ENCODE measurements around the gene C12orf56.
"Not testable (repeated sequence)": the region's sequence is repeated elsewhere in the genome, so short reads cannot be mapped to it uniquely, and the experiment has no call there.

Gene C12orf56

DNA sequence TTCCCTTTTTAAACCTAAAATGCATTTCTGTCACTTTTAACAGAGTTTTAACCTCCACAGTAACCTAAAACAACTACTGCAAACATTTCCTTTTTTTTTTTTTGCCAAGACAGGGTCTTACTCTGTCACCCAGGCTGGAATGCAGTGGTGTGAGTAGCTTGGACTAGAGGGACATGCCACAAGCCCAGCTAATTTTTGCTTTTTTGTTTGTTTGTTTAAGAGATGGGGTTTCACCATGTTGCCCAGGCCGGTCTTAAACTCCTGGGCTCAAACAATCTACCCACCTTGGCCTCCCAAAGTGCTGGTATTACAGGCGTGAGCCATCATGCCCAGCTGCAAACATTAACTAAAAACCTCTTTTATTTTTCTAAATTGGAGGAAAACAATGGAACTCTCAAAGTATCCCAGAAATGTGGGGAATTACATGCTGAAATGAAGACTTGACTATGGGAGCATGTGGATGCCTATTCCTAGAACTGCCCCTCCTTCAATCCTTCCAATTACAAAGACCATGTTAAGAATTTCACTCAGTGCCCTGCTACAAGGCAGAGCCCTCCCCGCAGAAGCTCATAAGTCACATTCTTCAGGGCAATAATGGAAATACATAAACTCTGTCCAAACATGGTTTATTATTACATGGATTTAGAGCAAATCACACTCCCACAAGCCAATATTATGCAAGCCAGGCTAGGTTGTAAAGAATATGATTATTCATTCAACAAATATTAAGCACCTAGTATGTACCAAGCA lies 66.9 kb downstream of the C12orf56 start:
- TF ChIP-seq ZFX (IDR thresholded peaks at IDR 0.05; ENCODE audit: borderline replicate concordance) (no peak), CTCF (IDR thresholded peaks at IDR 0.05) (no peak)
- no peak overlapping the region for H3K27ac ChIP-seq

DNA sequence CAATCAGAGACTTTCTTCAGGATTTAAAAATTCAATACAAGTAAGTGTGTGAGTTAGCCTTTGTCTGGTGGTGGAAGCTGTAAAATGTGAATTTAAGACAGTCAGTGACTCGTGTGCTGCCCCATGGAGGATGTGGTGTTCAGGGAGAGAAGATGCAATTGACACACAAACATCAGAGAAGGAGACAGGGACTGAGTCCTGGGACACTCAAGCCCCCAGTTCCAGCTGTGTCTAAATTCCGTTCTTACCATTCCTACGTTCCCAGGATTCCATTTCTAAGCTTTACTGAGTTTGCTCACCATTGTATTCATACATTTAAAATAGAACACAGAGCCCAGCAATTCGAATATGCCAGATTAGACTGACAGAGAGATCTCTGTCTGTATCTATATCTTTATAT lies 67.6 kb downstream of the C12orf56 start:
- H3K27ac ChIP-seq, result no peak overlapping the region
- TF ChIP-seq ZFX (IDR thresholded peaks at IDR 0.05; ENCODE audit: borderline replicate concordance), result no peak
- no peak for TF ChIP-seq CTCF (IDR thresholded peaks at IDR 0.05)

DNA sequence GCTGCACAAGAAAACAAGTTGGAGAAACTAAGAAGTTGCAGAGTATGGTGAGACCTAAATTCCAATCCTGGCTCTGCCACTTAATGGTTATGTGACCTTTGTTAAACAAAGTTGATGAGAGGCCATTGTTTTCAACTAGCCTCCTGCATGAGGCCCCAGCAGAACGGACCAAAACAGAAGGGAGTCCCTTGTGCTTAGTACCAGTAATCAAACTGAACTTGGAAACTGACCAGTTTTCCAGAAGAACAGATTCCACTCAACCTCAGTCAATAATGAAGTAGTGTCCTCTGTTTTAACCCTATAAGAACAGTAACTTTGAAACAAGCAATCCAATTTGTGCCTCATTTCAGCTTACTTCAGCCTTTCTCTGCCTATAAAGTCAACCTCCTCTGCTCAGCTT lies 69.9 kb downstream of the C12orf56 start:
- H3K27ac ChIP-seq, result no peak overlapping the region

GRCh38 chr12:64319540-64320225 lies 70.9 kb downstream of the C12orf56 start:
- H3K27ac ChIP-seq, result not testable (repeated sequence)

More for the DNA sequence above, 69.9 kb downstream of the C12orf56 start:
- TF ChIP-seq ZFX (IDR thresholded peaks at IDR 0.05; ENCODE audit: borderline replicate concordance), result no peak
- no peak for TF ChIP-seq CTCF (IDR thresholded peaks at IDR 0.05)

DNA sequence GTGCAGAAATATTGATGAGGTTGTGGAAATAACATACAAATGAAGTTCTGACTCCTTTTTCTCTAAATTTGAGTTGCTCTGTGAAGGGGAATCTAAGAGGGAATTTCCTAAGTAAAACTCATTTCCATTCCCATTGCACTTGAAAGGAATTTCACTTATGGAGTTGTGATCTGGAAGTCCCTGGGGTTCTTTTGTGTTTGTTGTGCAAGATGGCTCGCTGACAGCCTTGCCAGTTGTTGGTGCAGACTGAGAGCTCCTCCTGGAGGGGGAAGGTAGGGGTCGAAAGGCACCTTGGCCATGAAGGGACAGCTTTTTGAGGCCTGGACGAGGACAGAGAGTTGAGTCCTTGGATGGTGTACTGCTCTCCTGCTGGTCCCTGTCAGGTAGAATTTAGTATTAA lies 72.0 kb downstream of the C12orf56 start:
- no peak for TF ChIP-seq CTCF (IDR thresholded peaks at IDR 0.05)
- no peak for TF ChIP-seq ZFX (IDR thresholded peaks at IDR 0.05; ENCODE audit: borderline replicate concordance)
- H3K27ac ChIP-seq, result no peak overlapping the region

DNA sequence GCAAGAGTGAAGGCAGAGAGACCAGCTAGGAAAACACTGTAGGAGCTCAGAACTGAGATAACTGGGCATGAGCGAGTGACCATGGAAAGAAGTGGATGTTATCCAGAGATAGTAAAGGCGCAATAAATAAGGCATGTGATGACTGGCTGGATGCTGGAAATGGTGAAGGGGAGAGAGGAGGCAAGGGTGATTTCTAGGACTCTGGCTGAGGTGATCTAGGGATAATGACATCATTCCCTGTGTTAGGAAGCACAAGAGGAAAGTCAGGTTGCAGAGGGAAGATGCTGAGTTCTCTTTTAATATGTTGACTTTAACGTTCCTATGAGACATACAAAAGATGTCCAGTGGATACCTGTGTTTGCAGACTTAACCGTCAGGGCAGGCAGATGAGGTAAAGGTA lies 78.7 kb downstream of the C12orf56 start:
- TF ChIP-seq CTCF (IDR thresholded peaks at IDR 0.05) (no peak), ZFX (IDR thresholded peaks at IDR 0.05; ENCODE audit: borderline replicate concordance) (no peak)
- no peak overlapping the region for H3K27ac ChIP-seq

DNA sequence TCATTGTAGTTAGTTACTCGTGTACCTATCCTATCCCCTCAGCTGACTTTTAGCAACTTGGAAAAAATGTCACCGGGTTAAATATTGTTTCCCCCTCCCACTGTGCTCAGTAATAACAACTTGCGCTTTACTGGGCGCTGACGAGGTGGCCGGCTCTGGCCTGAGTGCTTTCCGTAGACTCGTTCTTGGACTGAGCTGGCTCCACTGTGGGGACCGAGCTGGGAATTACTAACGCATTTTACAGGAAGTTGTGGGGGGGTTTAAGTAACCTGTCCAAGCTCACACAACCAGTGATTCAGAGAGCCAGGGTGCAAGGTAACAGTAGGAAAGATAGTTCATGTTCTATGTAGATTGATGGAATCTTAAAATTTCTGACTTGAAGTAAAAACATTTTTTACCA lies 86.0 kb downstream of the C12orf56 start:
- TF ChIP-seq CTCF (IDR thresholded peaks at IDR 0.05), result no peak
- TF ChIP-seq ZFX (IDR thresholded peaks at IDR 0.05; ENCODE audit: borderline replicate concordance), result no peak
- H3K27ac ChIP-seq, result no peak overlapping the region

Measured in 22Rv1 (cell line).